ENCODE measurements around the gene ATP4B. TPM values are rescaled to one million over a fixed set of nuclear protein-coding genes. Genes with fewer than 3 reads are reported as not detected.

The ATP4B gene
- total RNA-seq, 2 experiments from 2014 or later, result not detected

DNA sequence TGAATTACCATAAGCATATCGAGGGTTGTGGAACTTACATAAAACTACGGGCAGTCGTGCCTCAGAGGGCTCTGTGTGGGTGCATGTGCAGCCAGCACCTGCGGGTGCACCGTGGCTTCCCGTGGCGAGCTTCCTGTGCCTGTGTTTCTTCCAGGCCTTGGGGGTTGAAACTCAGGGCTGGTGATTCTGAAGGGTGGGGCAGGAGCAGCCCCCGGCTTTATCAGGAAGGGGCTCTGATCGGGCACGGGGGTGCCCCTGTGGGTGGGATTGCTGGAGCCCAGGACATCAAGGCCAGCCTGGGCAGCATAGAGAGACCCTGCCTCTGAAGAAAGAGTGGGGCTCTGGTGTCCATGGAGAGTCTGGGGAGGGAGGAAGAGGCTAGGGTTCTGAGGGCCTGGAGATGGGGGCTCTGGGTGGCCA lies 11.1 kb downstream of the ATP4B start:
- Histone ChIP-seq H3K4me2 (ENCODE audit: low read length) (no peak overlapping the region), H3K4me3 (ENCODE audit: low read depth, low read length, poor library complexity, severe bottlenecking) (no peak overlapping the region), H3K9me2 (ENCODE audit: insufficient read depth, low read length) (no peaks in the 10 kb centered on the region), H4K20me1 (ENCODE audit: insufficient read depth, low read length) (no peaks in the 10 kb centered on the region), H3K9me3 (ENCODE audit: low read length) (no peaks in the 10 kb centered on the region), H3K36me3 (ENCODE audit: insufficient read depth, low read length) (peaks cover 1% of the 10 kb centered on the region), H3K4me1 (ENCODE audit: insufficient read depth, low read length, poor library complexity, severe bottlenecking) (no peaks in the 10 kb centered on the region), H2AFZ (ENCODE audit: low read length) (no peak overlapping the region), H3K79me2 (ENCODE audit: insufficient read depth, low read depth, low read length) (no peaks in the 10 kb centered on the region), H3K27ac (ENCODE audit: low read depth, low read length, poor library complexity, severe bottlenecking) (no peak overlapping the region)
- ChIA-PET CTCF (ENCODE audit: unreplicated experiment) (no interaction called here), POLR2A (no interaction called here)
- DNase-seq (ENCODE audit: low spot score), result no peak
- TF ChIP-seq, protein P1, sequence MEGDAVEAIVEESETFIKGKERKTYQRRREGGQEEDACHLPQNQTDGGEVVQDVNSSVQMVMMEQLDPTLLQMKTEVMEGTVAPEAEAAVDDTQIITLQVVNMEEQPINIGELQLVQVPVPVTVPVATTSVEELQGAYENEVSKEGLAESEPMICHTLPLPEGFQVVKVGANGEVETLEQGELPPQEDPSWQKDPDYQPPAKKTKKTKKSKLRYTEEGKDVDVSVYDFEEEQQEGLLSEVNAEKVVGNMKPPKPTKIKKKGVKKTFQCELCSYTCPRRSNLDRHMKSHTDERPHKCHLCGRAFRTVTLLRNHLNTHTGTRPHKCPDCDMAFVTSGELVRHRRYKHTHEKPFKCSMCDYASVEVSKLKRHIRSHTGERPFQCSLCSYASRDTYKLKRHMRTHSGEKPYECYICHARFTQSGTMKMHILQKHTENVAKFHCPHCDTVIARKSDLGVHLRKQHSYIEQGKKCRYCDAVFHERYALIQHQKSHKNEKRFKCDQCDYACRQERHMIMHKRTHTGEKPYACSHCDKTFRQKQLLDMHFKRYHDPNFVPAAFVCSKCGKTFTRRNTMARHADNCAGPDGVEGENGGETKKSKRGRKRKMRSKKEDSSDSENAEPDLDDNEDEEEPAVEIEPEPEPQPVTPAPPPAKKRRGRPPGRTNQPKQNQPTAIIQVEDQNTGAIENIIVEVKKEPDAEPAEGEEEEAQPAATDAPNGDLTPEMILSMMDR (conservative IDR thresholded peaks at IDR 0.05; ENCODE audit: low read length), result no peak
- no peak for TF ChIP-seq EZH2phosphoT487 (IDR thresholded peaks at IDR 0.05; ENCODE audit: borderline replicate concordance, low read depth, low read length)
- BruUV-seq (replicated peaks), result no TSS peak
- intact Hi-C loops (cut with micrococcal nuclease; ENCODE audit: unreplicated experiment), result no loop called here

GRCh38 chr13:113646376-113646775 lies 11.6 kb downstream of the ATP4B start:
- DNase-seq (ENCODE audit: low spot score), result no peak
- Histone ChIP-seq H3K36me3 (ENCODE audit: insufficient read depth, low read length) (peaks cover 7% of the 10 kb centered on the region), H3K79me2 (ENCODE audit: insufficient read depth, low read depth, low read length) (no peaks in the 10 kb centered on the region), H4K20me1 (ENCODE audit: insufficient read depth, low read length) (no peaks in the 10 kb centered on the region), H3K4me2 (ENCODE audit: low read length) (no peak overlapping the region), H2AFZ (ENCODE audit: low read length) (no peak overlapping the region), H3K27ac (ENCODE audit: low read depth, low read length, poor library complexity, severe bottlenecking) (no peak overlapping the region), H3K4me3 (ENCODE audit: low read depth, low read length, poor library complexity, severe bottlenecking) (no peak overlapping the region), H3K9me2 (ENCODE audit: insufficient read depth, low read length) (no peaks in the 10 kb centered on the region), H3K4me1 (ENCODE audit: insufficient read depth, low read length, poor library complexity, severe bottlenecking) (no peaks in the 10 kb centered on the region), H3K9me3 (ENCODE audit: low read length) (no peaks in the 10 kb centered on the region)
- CTCF ChIA-PET (ENCODE audit: unreplicated experiment), result no interaction called here
- BruUV-seq (replicated peaks), result no TSS peak
- TF ChIP-seq, protein P1 (conservative IDR thresholded peaks at IDR 0.05; ENCODE audit: low read length), result no peak
- no peak for TF ChIP-seq EZH2phosphoT487 (IDR thresholded peaks at IDR 0.05; ENCODE audit: borderline replicate concordance, low read depth, low read length)
- intact Hi-C loops (cut with micrococcal nuclease; ENCODE audit: unreplicated experiment), result no loop called here
- POLR2A ChIA-PET, result no interaction called here

DNA sequence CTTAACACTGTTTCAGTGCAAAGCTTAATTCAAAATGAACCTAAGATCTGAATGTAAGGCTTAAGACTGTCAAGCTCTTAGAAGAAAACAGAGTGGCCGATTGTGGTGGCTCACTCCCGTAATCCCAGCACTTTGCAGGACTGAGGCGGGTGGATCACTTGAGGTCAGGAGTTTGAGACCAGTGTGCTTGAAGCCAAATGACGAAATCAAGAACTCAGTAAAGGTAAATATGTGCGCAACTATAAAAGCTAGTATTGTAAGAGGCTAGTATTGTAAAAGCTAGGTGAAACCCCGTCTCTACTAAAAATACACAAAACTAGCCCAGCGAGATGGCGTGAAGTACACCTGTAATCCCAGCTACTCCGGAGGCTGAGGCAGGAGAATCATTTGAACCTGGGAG lies 12.7 kb downstream of the ATP4B start:
- ChIA-PET POLR2A (no interaction called here), CTCF (ENCODE audit: unreplicated experiment) (no interaction called here)
- TF ChIP-seq EZH2phosphoT487 (IDR thresholded peaks at IDR 0.05; ENCODE audit: borderline replicate concordance, low read depth, low read length), result no peak
- TF ChIP-seq, protein P1 (conservative IDR thresholded peaks at IDR 0.05; ENCODE audit: low read length), result no peak
- Histone ChIP-seq H3K4me3 (ENCODE audit: low read depth, low read length, poor library complexity, severe bottlenecking) (no peak overlapping the region), H3K36me3 (ENCODE audit: insufficient read depth, low read length) (peaks cover 13% of the 10 kb centered on the region), H2AFZ (ENCODE audit: low read length) (no peak overlapping the region), H3K27ac (ENCODE audit: low read depth, low read length, poor library complexity, severe bottlenecking) (no peak overlapping the region), H3K4me1 (ENCODE audit: insufficient read depth, low read length, poor library complexity, severe bottlenecking) (no peaks in the 10 kb centered on the region), H3K79me2 (ENCODE audit: insufficient read depth, low read depth, low read length) (no peaks in the 10 kb centered on the region), H3K9me2 (ENCODE audit: insufficient read depth, low read length) (no peaks in the 10 kb centered on the region), H4K20me1 (ENCODE audit: insufficient read depth, low read length) (no peaks in the 10 kb centered on the region), H3K4me2 (ENCODE audit: low read length) (no peak overlapping the region), H3K9me3 (ENCODE audit: low read length) (no peaks in the 10 kb centered on the region)
- DNase-seq (ENCODE audit: low spot score), result no peak
- no TSS peak for BruUV-seq (replicated peaks)
- intact Hi-C loops (cut with micrococcal nuclease; ENCODE audit: unreplicated experiment), result no loop called here
